Liver (tissue), 9 donors: ENCODE results near the gene LNX1. TPM values are rescaled to one million over a fixed set of nuclear protein-coding genes. Genes with fewer than 3 reads are reported as not detected.

ENCODE experiments used
- DNase-seq: peaks from one replicate; pipeline ENCODE4 v3.0.0-alpha.2; 2017; ENCODE audit warnings: low spot score
- H3K27ac ChIP-seq, 2 donors: one replicate each; pipeline ENCODE4 v1.7.0; 2013; ENCODE audit warnings: inconsistent platforms in 2 of 2, low read length in 2 of 2, control low read depth in 1 of 2, low read depth in 1 of 2, mild to moderate bottlenecking in 1 of 2
- H3K27me3 ChIP-seq, 4 donors: one replicate each; pipeline versions ENCODE4 v1.6.1 to v1.7.0; 2013; ENCODE audit warnings: low read length in 3 of 4, inconsistent platforms in 1 of 4, mild to moderate bottlenecking in 1 of 4, moderate library complexity in 1 of 4; ENCODE audit not compliant: control insufficient read depth in 4 of 4, insufficient read depth in 4 of 4
- H3K36me3 ChIP-seq, 4 donors: one replicate each; pipeline versions ENCODE4 v1.6.1 to v1.7.0; 2013; ENCODE audit warnings: low read length in 3 of 4, mild to moderate bottlenecking in 3 of 4, low read depth in 1 of 4, moderate library complexity in 1 of 4; ENCODE audit not compliant: control insufficient read depth in 4 of 4, insufficient read depth in 3 of 4
- H3K4me1 ChIP-seq, 4 donors: one replicate each; pipeline versions ENCODE4 v1.6.1 to v1.7.0; 2013; ENCODE audit warnings: low read length in 3 of 4, mild to moderate bottlenecking in 3 of 4, moderate library complexity in 1 of 4; ENCODE audit not compliant: control insufficient read depth in 4 of 4, insufficient read depth in 4 of 4
- H3K4me3 ChIP-seq, 3 donors: one replicate each; pipeline versions ENCODE4 v1.6.1 to v1.7.0; 2013; ENCODE audit warnings: low read length in 3 of 3, control low read depth in 1 of 3, low read depth in 1 of 3, mild to moderate bottlenecking in 1 of 3
- H3K9ac ChIP-seq, 2 donors: one replicate each; pipeline ENCODE4 v1.7.0; 2013; ENCODE audit warnings: low read length in 2 of 2, mild to moderate bottlenecking in 2 of 2, moderate library complexity in 2 of 2, control low read depth in 1 of 2, low read depth in 1 of 2
- H3K9me3 ChIP-seq, 4 donors: one replicate each; pipeline versions ENCODE4 v1.6.1 to v1.7.0; 2013; ENCODE audit warnings: low read length in 3 of 4; ENCODE audit not compliant: control insufficient read depth in 4 of 4
- CTCF ChIP-seq: fragments of 150-350 bp; IDR thresholded peaks from 2 replicates; pipeline ENCODE4 v1.5.1; 2017; ENCODE audit warnings: improper control_type of control experiment, low read depth, low read length; ENCODE audit not compliant: missing input control
- EGR1 ChIP-seq, 2 donors: IDR thresholded peaks; 2 replicates each; pipeline ENCODE4 v1.6.1; 2016 to 2018; ENCODE audit warnings: antibody characterized with exemption in 2 of 2, low read depth in 2 of 2
- GABPA ChIP-seq, 2 donors: IDR thresholded peaks in 1 of 2; conservative IDR thresholded peaks in 1 of 2; 2 replicates each; pipeline ENCODE4 v1.6.1; 2016; ENCODE audit warnings: antibody characterized with exemption in 2 of 2, mild to moderate bottlenecking in 1 of 2, moderate library complexity in 1 of 2
- HNF4A ChIP-seq, 2 donors: conservative IDR thresholded peaks; 2 replicates each; pipeline ENCODE4 v1.6.1; 2016; ENCODE audit warnings: antibody characterized with exemption in 2 of 2, mild to moderate bottlenecking in 2 of 2
- HNF4G ChIP-seq: IDR thresholded peaks from 2 replicates; pipeline ENCODE4 v1.6.1; 2016; ENCODE audit warnings: antibody characterized with exemption
- JUND ChIP-seq, 2 donors: IDR thresholded peaks; 2 replicates each; pipeline ENCODE4 v1.6.1; 2016; ENCODE audit warnings: antibody characterized with exemption in 2 of 2
- NR2F2 ChIP-seq: IDR thresholded peaks from 2 replicates; pipeline ENCODE4 v1.6.1; 2016; ENCODE audit warnings: antibody characterized with exemption
- REST ChIP-seq: IDR thresholded peaks from 2 replicates; pipeline ENCODE4 v1.6.1; 2016; ENCODE audit warnings: antibody characterized with exemption, mild to moderate bottlenecking
- SP1 ChIP-seq: IDR thresholded peaks from 2 replicates; pipeline ENCODE4 v1.6.1; 2018; ENCODE audit warnings: antibody characterized with exemption, mild to moderate bottlenecking
- TAF1 ChIP-seq: conservative IDR thresholded peaks from 2 replicates; pipeline ENCODE4 v1.6.1; 2016; ENCODE audit warnings: antibody characterized with exemption, mild to moderate bottlenecking
- WGBS: extraction: QIAGEN DNeasy Blood & Tissue Kit; methylation state at CpG from one replicate; pipeline ENCODE4 v1.1.7; 2013; 5-methylcytosine and 5-hydroxymethylcytosine counted together
- polyA plus RNA-seq, 2 donors: library from polyadenylated mRNA; stranded (reverse) in 1 of 2; unstranded in 1 of 2; fragments of 200-250 nt in 1 of 2; fragments of >200 nt in 1 of 2; fragmentation: Nextera tagmentation in 1 of 2; extraction: Ambion mirVana in 1 of 2; gene quantifications; one replicate each; pipeline versions ENCODE4 v1.2.1 to v1.2.3, GENCODE V29; 2013 to 2015
- total RNA-seq, 2 donors: library from RNA; depleted of rRNA; stranded (reverse); fragments of >200 nt; gene quantifications; one replicate each; pipeline ENCODE4 v1.2.3, GENCODE V29; 2014
- TF ChIP-seq, protein P1 (sequence below): IDR thresholded peaks from 2 replicates; pipeline ENCODE4 v1.6.1; 2016; ENCODE audit warnings: antibody characterized with exemption
- donor health status: healthy.
- donor health status: healthy.
- donor health status: healthy.
- donor health status: healthy.
- donor health status: healthy.

LNX1 gene
- total and polyA plus RNA-seq, 4 donors, result 1.5 to 3.4 (median 2.3) TPM

GRCh38 chr4:53511014-53511413 lies 80.3 kb downstream of the LNX1 start (continued):
- TF ChIP-seq CTCF, result no peak

- TF ChIP-seq SP1 (no peak), NR2F2 (no peak), HNF4G (no peak), EGR1 (IDR thresholded peaks at IDR 0.05; ENCODE audit: low read depth in 2 of 2) (no peak), REST (no peak), TAF1 (no peak), HNF4A (conservative IDR thresholded peaks at IDR 0.05) (no peak)
- DNase-seq, result no peak
- H3K27me3 ChIP-seq, result no peaks in the 10 kb centered on the region
- no peak overlapping the region for H3K4me3 ChIP-seq
- no peak overlapping the region for H3K9ac ChIP-seq
- 18% methylated on average over 5 of the region's 5 CpGs for WGBS
- H3K9me3 ChIP-seq, result no peaks in the 10 kb centered on the region
- H3K4me1 ChIP-seq, result peaks cover 0 to 11% (median under 1%) of the 10 kb centered on the region in 4 donors
- no peaks in the 10 kb centered on the region for H3K36me3 ChIP-seq
- H3K27ac ChIP-seq, result no peak overlapping the region
These were observed 81.0 kb downstream of the LNX1 start for GRCh38 chr4:53510321-53510720.

GRCh38 chr4:53508446-53508845 lies 82.8 kb downstream of the LNX1 start:
- H3K27ac ChIP-seq, result peak overlapping the region; percentile 43 to 70
- DNase-seq, result no peak
- H3K4me1 ChIP-seq, result peaks cover 0 to 11% (median under 1%) of the 10 kb centered on the region in 4 donors
- 41% methylated on average over 1 of the region's 1 CpG for WGBS
- H3K27me3 ChIP-seq, result no peaks in the 10 kb centered on the region
- TF ChIP-seq, protein P1, sequence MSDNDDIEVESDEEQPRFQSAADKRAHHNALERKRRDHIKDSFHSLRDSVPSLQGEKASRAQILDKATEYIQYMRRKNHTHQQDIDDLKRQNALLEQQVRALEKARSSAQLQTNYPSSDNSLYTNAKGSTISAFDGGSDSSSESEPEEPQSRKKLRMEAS, result peak; percentile 13
- TF ChIP-seq JUND (IDR thresholded peaks at IDR 0.05) (no peak), HNF4A (conservative IDR thresholded peaks at IDR 0.05) (peak in 1 of 2 donors; percentile 20), GABPA (IDR thresholded peaks at IDR 0.05 in 1 of 2, conservative IDR thresholded peaks at IDR 0.05 in 1 of 2) (no peak), CTCF (no peak)
- no peak overlapping the region for H3K9ac ChIP-seq
- H3K36me3 ChIP-seq, result no peaks in the 10 kb centered on the region
- H3K9me3 ChIP-seq, result no peaks in the 10 kb centered on the region
- H3K4me3 ChIP-seq, result no peak overlapping the region
